Activated CD8-positive, alpha-beta T cell treated with anti-CD3 and anti-CD28 coated beads, Interleukin-2, amount 10 ng/mL, durations not matched to agents 7 days and 5 days (primary cell): ENCODE data around the gene MIB2. TPM values are rescaled to one million over a fixed set of nuclear protein-coding genes. Genes with fewer than 3 reads are reported as not detected.
"Not testable (repeated sequence)": the region's sequence is repeated elsewhere in the genome, so short reads cannot be mapped to it uniquely, and the experiment has no call there.

Source experiments
- ATAC-seq: fragments of 150-1000 bp; cut with Tn5 transposase; one replicate; pipeline ENCODE4 v1.10.0; 2021; ENCODE audit warnings: moderate library complexity
- CTCF ChIA-PET: fragments of 350-600 bp; sonication (Branson Sonifier 250); formaldehyde crosslinking; loops from one replicate; lab custom pipeline; 2021; ENCODE audit warnings: antibody characterized with exemption; lab: Charles Lee
- POLR2A ChIA-PET: fragments of 350-600 bp; sonication (Branson Sonifier 250); formaldehyde crosslinking; loops from one replicate; lab custom pipeline; 2021; ENCODE audit warnings: antibody characterized with exemption; lab: Charles Lee
- DNase-seq: peaks from one replicate; pipeline ENCODE4 v3.0.0-alpha.2; 2020
- H3K27ac Mint-ChIP-seq: one replicate; pipeline ENCODE4 v1.8.0; 2021; ENCODE audit warnings: mild to moderate bottlenecking, mixed read lengths
- H3K27me3 Mint-ChIP-seq: one replicate; pipeline ENCODE4 v1.8.0; 2021; ENCODE audit warnings: low read depth, mixed read lengths
- H3K36me3 Mint-ChIP-seq: one replicate; pipeline ENCODE4 v1.8.0; 2021; ENCODE audit warnings: low read depth, mixed read lengths
- H3K4me1 Mint-ChIP-seq: one replicate; pipeline ENCODE4 v1.8.0; 2021; ENCODE audit warnings: low read depth, mixed read lengths
- H3K4me3 Mint-ChIP-seq: one replicate; pipeline ENCODE4 v1.8.0; 2021; ENCODE audit warnings: mild to moderate bottlenecking, mixed read lengths
- H3K9me3 Mint-ChIP-seq: one replicate; pipeline ENCODE4 v1.8.0; 2022; ENCODE audit warnings: mixed read lengths; ENCODE audit not compliant: insufficient read depth
- total RNA-seq, 2 experiments: library from RNA; stranded (reverse); gene quantifications; one replicate each; pipeline ENCODE4 v1.2.3, GENCODE V29; 2021

MIB2 gene
- total RNA-seq, 2 experiments from 2014 or later = 49.3 to 50.7 TPM

- Mint-ChIP-seq H3K27ac (no peak overlapping the region), H3K36me3 (no peaks in the 10 kb centered on the region), H3K4me3 (no peak overlapping the region), H3K27me3 (peaks cover 15% of the 10 kb centered on the region), H3K4me1 (peaks cover 5% of the 10 kb centered on the region), H3K9me3 (no peaks in the 10 kb centered on the region)
- CTCF ChIA-PET = interaction anchor here (0.7 to 1.6 kb wide), 2 partner anchors 13 to 14 kb away, joined by 3 read pairs; no protein-coding TSS in a partner anchor
- ATAC-seq = no peak
- POLR2A ChIA-PET = no interaction called here
- no peak for DNase-seq
Measured at GRCh38 chr1:1583347-1584010, 31.8 kb upstream of the MIB2 start.

- CTCF ChIA-PET = no interaction called here
- no peak for ATAC-seq
- POLR2A ChIA-PET = no interaction called here
Measured at GRCh38 chr1:1591452-1591851, 23.8 kb upstream of the MIB2 start.

GRCh38 chr1:1593834-1594601 is 21.3 kb upstream of the MIB2 start:
- Mint-ChIP-seq H3K27me3 (peaks cover 2% of the 10 kb centered on the region), H3K9me3 (no peaks in the 10 kb centered on the region), H3K4me3 (no peak overlapping the region), H3K4me1 (peaks cover 12% of the 10 kb centered on the region), H3K27ac (no peak overlapping the region), H3K36me3 (no peaks in the 10 kb centered on the region)
- ChIA-PET CTCF (interaction anchor here (0.8 kb wide), 1 partner anchor 35 kb away, joined by 3 read pairs; no protein-coding TSS in a partner anchor), POLR2A (interaction anchor here (0.8 kb wide), 1 partner anchor 36 kb away, joined by 4 read pairs; no protein-coding TSS in a partner anchor)
- no peak for DNase-seq
- no peak for ATAC-seq

More at GRCh38 chr1:1591452-1591851, 23.8 kb upstream of the MIB2 start:
- no peaks in the 10 kb centered on the region for H3K36me3 Mint-ChIP-seq
- no peaks in the 10 kb centered on the region for H3K9me3 Mint-ChIP-seq
- no peak overlapping the region for H3K27ac Mint-ChIP-seq
- no peaks in the 10 kb centered on the region for H3K4me1 Mint-ChIP-seq
- no peaks in the 10 kb centered on the region for H3K27me3 Mint-ChIP-seq
- DNase-seq = no peak
- no peak overlapping the region for H3K4me3 Mint-ChIP-seq

GRCh38 chr1:1594602-1595260 is 20.6 kb upstream of the MIB2 start:
- Mint-ChIP-seq H3K4me3 (no peak overlapping the region), H3K4me1 (peaks cover 13% of the 10 kb centered on the region), H3K27me3 (peaks cover 2% of the 10 kb centered on the region), H3K36me3 (no peaks in the 10 kb centered on the region), H3K9me3 (no peaks in the 10 kb centered on the region), H3K27ac (no peak overlapping the region)
- ChIA-PET CTCF (interaction anchor here (0.8 kb wide), 1 partner anchor 34 kb away, joined by 3 read pairs; no protein-coding TSS in a partner anchor), POLR2A (interaction anchor here (0.8 kb wide), 1 partner anchor 35 kb away, joined by 4 read pairs; no protein-coding TSS in a partner anchor)
- ATAC-seq (peak; percentile 45), DNase-seq (no peak)

GRCh38 chr1:1595341-1595740 is 20.0 kb upstream of the MIB2 start:
- not testable (repeated sequence) for H3K9me3 Mint-ChIP-seq, H3K4me3 Mint-ChIP-seq, H3K27ac Mint-ChIP-seq

GRCh38 chr1:1596493-1597274 is 18.6 kb upstream of the MIB2 start:
- no peak overlapping the region for H3K4me3 Mint-ChIP-seq
- peaks cover 2% of the 10 kb centered on the region for H3K27me3 Mint-ChIP-seq
- DNase-seq (peak; percentile 21), ATAC-seq (no peak)
- H3K36me3 Mint-ChIP-seq = no peaks in the 10 kb centered on the region
- H3K9me3 Mint-ChIP-seq = no peaks in the 10 kb centered on the region
- H3K27ac Mint-ChIP-seq = no peak overlapping the region
- H3K4me1 Mint-ChIP-seq = peaks cover 16% of the 10 kb centered on the region
- CTCF ChIA-PET = interaction anchor here (0.9 kb wide), 1 partner anchor 14 kb away, joined by 3 read pairs; no protein-coding TSS in a partner anchor
- POLR2A ChIA-PET = no interaction called here

More at GRCh38 chr1:1595341-1595740, 20.0 kb upstream of the MIB2 start:
- H3K36me3 Mint-ChIP-seq, DNase-seq, ATAC-seq, POLR2A ChIA-PET, H3K27me3 Mint-ChIP-seq, CTCF ChIA-PET: not testable (repeated sequence)
- H3K4me1 Mint-ChIP-seq = peaks cover 13% of the 10 kb centered on the region

GRCh38 chr1:1597275-1597930 is 17.9 kb upstream of the MIB2 start:
- POLR2A ChIA-PET = no interaction called here
- no peaks in the 10 kb centered on the region for H3K36me3 Mint-ChIP-seq
- H3K27me3 Mint-ChIP-seq = peaks cover 2% of the 10 kb centered on the region
- peak overlapping the region; percentile 17 for H3K4me3 Mint-ChIP-seq
- DNase-seq = peak; percentile 28
- ATAC-seq = no peak
- H3K4me1 Mint-ChIP-seq = peaks cover 16% of the 10 kb centered on the region
- H3K27ac Mint-ChIP-seq = no peak overlapping the region
- no peaks in the 10 kb centered on the region for H3K9me3 Mint-ChIP-seq
- CTCF ChIA-PET = interaction anchor here (0.9 to 1.6 kb wide), 2 partner anchors 14 to 17 kb away, joined by 3 read pairs; no protein-coding TSS in a partner anchor

GRCh38 chr1:1598051-1598719 is 17.1 kb upstream of the MIB2 start:
- Mint-ChIP-seq H3K36me3 (no peaks in the 10 kb centered on the region), H3K9me3 (no peaks in the 10 kb centered on the region), H3K27ac (peak overlapping the region; percentile 55), H3K4me1 (peaks cover 16% of the 10 kb centered on the region), H3K27me3 (peaks cover 2% of the 10 kb centered on the region), H3K4me3 (peak overlapping the region; percentile 69)
- no peak for DNase-seq
- no peak for ATAC-seq
- ChIA-PET POLR2A (no interaction called here), CTCF (interaction anchor here (1.6 kb wide), 1 partner anchor 16 kb away, joined by 3 read pairs; no protein-coding TSS in a partner anchor)

- DNase-seq = no peak
- Mint-ChIP-seq H3K36me3 (no peaks in the 10 kb centered on the region), H3K4me1 (peaks cover 16% of the 10 kb centered on the region), H3K27ac (peak overlapping the region; percentile 55), H3K27me3 (peaks cover 2% of the 10 kb centered on the region), H3K4me3 (peak overlapping the region; percentile 69), H3K9me3 (no peaks in the 10 kb centered on the region)
- no peak for ATAC-seq
- ChIA-PET CTCF (interaction anchor here (1.6 kb wide), 1 partner anchor 16 kb away, joined by 3 read pairs; no protein-coding TSS in a partner anchor), POLR2A (no interaction called here)
Measured at GRCh38 chr1:1598720-1599029, 16.6 kb upstream of the MIB2 start.
